ENCODE results near the gene L3MBTL4.

DNA sequence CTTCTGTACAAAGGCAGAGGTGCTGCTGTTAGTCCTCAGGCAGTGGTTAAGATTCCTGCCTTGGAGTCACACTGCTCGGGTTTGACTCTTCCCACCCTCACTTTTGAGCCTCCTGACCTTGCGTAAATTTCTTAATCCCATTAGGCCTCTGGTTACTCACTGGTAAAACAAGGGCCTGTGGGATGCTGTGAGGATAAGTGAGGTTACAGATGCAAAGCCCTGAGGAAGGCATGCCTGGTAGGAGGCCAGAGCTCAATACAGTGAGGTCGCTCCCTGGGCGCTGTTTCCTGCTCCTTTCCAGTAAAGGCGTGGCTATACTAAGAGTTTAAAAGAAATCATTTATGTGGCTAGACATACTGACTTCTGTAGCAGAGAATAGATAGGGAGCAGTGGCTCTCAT lies 391.9 kb downstream of the L3MBTL4 start:
- TF ChIP-seq, protein P1, sequence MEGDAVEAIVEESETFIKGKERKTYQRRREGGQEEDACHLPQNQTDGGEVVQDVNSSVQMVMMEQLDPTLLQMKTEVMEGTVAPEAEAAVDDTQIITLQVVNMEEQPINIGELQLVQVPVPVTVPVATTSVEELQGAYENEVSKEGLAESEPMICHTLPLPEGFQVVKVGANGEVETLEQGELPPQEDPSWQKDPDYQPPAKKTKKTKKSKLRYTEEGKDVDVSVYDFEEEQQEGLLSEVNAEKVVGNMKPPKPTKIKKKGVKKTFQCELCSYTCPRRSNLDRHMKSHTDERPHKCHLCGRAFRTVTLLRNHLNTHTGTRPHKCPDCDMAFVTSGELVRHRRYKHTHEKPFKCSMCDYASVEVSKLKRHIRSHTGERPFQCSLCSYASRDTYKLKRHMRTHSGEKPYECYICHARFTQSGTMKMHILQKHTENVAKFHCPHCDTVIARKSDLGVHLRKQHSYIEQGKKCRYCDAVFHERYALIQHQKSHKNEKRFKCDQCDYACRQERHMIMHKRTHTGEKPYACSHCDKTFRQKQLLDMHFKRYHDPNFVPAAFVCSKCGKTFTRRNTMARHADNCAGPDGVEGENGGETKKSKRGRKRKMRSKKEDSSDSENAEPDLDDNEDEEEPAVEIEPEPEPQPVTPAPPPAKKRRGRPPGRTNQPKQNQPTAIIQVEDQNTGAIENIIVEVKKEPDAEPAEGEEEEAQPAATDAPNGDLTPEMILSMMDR (IDR thresholded peaks at IDR 0.05): no peak
- TF ChIP-seq POLR2A (IDR thresholded peaks at IDR 0.05): no peak

Measured in heart left ventricle (tissue), 13 donors.